ENCODE data around the gene RBM14.
"Not testable (repeated sequence)": the region's sequence is repeated elsewhere in the genome, so short reads cannot be mapped to it uniquely, and the experiment has no call there.

RBM14 gene, protein sequence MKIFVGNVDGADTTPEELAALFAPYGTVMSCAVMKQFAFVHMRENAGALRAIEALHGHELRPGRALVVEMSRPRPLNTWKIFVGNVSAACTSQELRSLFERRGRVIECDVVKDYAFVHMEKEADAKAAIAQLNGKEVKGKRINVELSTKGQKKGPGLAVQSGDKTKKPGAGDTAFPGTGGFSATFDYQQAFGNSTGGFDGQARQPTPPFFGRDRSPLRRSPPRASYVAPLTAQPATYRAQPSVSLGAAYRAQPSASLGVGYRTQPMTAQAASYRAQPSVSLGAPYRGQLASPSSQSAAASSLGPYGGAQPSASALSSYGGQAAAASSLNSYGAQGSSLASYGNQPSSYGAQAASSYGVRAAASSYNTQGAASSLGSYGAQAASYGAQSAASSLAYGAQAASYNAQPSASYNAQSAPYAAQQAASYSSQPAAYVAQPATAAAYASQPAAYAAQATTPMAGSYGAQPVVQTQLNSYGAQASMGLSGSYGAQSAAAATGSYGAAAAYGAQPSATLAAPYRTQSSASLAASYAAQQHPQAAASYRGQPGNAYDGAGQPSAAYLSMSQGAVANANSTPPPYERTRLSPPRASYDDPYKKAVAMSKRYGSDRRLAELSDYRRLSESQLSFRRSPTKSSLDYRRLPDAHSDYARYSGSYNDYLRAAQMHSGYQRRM
- total RNA-seq: 252 to 399 reads per million in 2 donors

DNA sequence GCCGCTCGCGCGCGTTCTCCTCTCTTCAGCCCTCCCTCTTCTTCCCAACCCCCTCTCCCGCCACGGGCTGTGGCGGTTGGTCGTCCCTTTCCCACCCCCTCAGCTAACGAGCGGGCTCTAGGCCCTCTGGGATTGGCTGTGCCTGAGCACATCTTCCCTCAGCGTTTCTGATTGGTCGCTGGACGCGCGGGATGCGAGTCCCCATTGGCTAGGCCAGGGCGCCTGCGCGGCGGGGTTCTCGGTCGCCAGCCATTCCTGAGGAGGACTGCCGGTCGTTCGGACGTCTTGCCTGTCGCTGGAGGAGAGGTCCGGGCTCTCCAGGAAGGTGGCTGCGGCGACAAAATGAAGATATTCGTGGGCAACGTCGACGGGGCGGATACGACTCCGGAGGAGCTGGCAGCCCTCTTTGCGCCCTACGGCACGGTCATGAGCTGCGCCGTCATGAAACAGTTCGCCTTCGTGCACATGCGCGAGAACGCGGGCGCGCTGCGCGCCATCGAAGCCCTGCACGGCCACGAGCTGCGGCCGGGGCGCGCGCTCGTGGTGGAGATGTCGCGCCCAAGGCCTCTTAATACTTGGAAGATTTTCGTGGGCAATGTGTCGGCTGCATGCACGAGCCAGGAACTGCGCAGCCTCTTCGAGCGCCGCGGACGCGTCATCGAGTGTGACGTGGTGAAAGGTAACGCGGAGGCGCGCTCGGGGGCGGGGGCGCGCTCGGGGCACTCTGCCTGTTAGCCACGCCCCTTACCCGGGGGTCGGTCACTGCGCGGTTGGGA, at the start of gene RBM14:
TSS of gene RBM14 (plus strand) at position 252 of the 776 bp plus-strand sequence. CDS start at position 343, 91 bp downstream.
- peak; percentile 96 to 100 (median 98) for DNase-seq

DNA sequence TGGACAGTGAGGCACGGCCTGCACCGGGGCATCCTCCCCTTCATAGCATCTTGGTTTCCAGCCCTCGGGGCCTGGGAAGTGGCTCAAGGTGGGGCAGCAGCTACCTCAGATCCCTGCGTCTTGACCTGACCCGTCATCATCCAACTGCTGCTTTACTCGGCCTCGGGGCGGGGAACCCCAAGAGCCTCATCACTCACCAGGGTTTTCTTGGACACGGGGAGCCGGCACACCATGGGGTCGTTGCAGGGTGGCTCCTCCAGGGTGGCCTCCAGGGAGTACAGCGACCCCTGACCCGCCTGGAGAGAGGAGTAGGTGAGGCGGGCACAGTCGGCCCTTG, 48.7 kb upstream of the RBM14 start:
- no peak for DNase-seq

DNA sequence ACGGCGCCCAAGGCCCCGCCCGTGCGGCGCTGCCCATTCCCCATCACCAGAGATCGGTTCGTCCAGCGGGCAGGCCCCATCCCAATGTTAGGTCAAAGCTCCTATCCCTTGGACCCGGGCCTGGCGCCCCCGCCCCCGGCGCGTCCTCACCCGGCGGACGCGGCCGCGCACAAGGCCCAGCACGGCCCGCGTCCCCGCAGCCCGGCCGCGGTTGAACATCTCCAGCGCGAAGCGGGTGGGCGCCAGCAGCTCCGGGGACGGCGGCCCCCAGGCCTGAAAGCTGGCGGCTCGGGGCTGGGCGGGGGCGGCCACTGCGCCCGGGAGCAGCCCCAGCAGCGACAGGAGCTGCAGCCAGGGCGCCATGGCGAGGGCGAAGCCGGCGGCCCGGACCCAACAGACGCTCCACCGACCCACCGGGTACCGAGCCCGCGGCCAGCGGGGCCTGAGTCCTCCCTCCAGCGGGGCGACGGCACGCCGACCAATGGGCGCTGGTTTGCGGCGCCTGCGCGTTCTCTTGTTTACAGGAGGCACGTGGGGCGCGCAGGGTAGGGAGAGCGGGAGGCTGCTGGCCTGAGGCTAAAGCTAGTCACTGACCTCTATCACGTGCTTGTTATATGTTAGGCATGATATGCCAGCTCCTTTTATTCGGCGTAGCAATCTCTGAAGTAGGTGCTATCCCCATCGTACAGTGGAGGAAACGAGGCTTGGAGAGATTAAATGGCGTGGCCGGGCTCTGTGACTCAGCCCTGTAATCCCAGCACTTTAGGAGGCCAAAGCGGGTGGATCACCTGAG, 48.1 kb upstream of the RBM14 start, which contains the start of gene CTSF:
TSS of gene CTSF (minus strand) at position 483 of the 793 bp plus-strand sequence. CDS start at position 363, 120 bp downstream.
- DNase-seq: peak; percentile 47 to 64 (median 53)

DNA sequence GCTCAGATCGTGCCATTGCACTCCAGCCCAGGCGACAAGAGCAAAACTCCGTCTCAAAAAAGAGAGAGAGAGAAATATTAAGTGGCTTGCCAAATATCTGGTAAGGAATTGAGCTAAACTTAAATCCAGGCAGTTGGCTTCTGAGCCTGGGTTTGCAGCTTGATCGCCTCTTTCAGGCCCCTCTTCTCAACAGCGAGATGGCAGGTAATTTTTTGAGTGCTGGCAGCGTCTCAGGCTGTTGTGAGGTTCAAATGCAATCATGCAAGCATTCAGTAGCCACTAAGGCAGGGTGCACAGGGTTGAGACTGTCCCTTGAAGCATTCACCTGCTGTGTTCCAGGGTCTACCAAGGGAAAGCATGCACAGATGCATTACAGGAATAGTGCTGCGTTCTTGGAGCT, 47.4 kb upstream of the RBM14 start:
- DNase-seq: no peak

DNA sequence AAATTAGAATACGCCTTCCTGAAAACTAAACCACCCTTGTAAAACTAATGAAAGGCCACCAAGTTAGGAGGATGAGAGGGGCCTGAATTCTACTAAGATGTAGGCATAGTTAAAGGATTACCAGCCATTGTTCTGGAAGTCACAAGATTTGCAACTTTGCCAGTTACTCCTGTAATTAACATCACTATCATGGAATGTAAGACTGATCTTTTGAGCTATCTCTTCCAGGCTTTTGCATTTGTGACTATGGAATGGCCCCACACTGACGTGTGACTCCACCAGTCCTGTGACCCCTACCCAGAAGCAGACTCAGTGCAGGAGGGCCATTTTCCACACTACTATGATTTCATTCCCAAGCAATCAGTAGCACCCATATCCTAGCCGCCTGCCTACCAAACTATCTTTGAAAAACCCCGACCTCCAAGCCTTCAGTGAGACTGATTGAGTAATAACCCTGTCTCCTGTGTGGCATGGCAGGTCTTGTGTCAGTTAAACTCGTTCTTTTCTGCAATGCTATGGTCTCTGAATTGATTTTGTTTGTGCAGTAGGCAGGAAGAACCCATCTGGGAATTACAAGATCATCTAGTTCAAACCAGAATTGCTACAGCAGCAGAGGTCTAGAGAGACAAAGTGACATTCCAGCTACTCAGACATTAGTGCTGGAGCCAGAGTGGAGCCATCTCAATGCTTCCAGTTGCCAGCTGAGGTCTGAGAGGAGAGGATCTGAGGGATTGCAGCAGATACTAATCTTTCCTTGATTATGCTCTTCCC, 46.2 kb upstream of the RBM14 start:
- no peak for DNase-seq

DNA sequence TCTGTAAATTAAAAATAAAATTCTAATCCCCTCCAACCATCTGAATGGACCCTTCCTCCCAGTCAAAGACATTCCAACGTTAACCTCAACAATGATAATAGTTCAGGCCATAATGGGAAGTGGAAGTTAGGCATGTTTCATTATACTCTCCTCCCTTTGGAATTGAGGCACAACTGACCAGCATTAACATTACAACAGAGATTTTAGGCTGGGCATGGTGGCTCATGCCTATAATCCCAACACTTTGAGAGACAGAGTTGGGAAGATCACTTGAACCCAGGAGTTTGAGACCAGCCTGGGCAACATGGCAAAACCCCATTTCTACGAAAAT, 45.6 kb upstream of the RBM14 start:
- no peak for DNase-seq

DNA sequence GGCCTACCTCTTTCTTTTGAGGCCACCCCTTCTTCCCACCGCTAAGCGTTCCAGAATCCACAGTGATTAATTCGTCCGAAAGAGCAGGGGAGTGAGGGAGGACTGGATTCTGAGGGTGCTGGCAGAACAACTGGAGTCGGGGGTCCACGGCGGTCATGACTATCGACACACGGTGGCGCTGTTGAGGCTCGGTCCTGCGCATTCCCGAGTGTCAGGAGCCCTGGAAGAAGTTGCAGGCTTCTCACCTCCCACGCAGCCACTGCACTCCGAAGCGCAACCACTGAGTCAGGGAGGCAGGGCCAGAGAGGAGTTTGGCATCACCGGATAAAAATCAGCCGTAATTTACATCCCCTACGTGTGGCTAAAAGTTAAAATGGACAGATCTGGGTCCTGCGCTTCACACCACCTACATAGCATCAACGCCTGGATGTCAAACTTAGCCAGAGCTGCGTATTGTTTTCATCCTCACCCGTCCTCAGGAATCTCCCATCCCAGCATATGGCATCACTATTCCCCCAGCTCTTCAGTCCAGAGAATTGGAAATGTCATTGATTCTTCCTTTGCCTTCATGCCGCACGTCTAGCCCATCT, 37.3 kb upstream of the RBM14 start:
- peak; percentile 56 to 70 (median 59) for DNase-seq

DNA sequence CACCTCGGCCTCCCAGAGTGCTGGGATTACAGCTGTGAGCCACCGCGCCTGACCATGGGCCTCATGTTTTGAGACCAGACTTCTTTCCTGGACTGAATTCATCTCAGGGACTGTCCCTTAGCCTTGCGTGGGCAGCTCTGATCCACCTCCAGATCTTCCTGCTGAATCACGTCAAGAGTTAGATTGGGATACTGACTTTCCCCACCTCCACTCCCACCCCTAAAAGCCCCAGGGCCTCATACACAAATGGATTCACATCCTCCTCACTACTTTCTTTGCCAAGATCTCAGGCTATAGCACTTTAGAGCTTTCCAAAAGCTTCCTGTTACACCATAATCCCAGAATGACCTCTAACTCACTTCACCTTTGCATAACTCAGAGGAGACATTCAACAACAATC, 35.6 kb upstream of the RBM14 start:
- DNase-seq: no peak

DNA sequence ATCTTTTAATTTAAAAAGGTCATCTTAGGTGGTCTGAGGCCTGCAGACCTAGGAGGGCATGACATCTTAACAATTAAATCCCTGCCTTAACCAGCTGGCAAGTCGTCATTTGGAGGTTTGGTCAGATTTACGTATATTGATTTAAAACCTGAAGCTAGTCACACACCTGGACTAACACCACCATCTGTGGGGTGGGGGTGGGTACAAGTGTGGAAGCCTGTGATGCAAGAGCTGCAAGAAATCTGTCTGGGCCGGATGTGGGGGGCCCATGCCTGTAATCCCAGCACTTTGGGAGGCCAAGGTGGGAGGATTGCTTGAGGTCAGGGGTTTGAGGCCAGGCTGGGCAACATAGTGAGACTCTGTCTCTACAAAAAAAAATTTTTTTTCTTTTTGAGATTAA, 35.2 kb upstream of the RBM14 start:
- no peak for DNase-seq

DNA sequence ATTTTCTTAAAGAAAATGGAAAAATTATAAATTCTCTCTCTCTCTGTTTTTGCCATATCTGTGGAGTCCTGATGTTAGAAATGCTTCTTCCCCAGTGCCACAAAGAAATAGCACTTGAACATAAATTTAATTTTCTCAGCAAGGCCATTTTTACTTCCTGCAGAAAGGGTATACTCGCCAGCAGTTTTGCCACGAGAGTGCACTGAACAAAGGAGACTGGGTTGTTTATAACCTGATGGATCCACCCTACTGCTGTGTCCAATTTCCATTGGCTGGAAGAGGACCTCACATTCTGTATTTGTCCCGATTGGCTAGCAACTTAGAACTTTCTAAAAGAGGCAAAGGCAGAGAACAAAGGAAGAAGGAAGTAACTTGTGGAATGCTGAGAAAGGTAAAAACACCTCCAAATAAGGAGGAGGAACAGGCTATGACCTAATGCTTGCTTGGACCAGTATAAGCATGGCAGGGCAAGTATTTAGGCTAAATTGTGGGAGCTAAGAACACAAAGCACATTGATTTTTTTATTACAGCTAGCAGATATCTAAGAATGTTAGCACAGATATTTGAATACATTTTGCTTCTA, 33.8 kb upstream of the RBM14 start:
- not testable (repeated sequence) for DNase-seq

DNA sequence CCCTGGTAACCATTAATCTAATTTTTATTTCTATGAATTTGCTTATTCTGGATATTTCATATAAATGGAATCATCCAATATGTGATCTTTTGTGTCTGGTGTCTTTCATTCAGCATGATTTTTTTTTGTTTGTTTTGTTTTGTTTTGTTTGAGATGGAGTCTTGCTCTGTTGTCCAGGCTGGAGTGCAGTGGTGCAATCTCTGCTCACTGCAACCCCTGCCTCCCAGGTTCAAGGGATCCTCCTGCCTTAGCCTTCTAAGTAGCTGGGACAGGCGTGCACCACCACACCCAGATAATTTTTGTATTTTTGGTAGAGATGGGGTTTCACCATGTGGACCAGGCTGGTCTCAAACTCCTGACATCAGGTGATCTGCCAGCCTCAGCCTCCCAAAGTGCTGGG, 31.0 kb upstream of the RBM14 start:
- DNase-seq: not testable (repeated sequence)

DNA sequence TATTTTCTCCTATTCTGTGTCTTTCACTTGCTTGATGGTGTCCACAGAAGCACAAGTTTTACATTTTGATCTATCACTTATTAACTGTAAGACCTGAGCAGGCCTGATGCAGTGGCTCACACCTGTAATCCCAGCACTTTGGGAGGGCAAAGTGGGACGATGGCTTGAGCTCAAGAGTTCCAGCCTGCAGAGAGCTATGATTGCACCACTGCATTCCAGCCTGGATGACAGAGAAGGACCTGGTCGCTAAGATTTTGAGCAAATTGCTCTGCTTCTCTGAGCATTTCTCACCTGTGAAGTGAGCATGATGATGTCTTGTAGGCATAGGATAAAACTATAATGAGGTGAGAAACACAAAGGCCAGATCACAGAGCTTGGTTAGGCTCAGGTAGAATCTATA, 30.3 kb upstream of the RBM14 start:
- DNase-seq: no peak

DNA sequence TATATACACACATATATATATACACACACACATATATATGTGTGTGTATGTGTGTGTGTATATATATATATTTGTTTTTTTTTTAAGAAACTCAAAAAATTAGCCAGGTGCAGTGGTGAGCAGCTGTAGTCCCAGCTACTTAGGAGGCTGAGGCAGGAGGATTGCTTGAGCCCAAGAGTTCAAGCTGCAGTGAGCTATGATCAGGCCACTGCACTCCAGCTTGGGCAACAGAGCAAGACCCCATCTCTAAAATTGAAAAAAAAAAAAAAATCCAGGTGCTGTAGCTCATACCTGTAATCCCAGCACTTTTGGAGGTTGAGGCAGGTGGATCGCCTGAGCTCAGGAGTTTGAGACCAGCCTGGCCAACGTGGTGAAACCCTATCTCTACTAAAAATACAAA, 27.1 kb upstream of the RBM14 start:
- DNase-seq: not testable (repeated sequence)

DNA sequence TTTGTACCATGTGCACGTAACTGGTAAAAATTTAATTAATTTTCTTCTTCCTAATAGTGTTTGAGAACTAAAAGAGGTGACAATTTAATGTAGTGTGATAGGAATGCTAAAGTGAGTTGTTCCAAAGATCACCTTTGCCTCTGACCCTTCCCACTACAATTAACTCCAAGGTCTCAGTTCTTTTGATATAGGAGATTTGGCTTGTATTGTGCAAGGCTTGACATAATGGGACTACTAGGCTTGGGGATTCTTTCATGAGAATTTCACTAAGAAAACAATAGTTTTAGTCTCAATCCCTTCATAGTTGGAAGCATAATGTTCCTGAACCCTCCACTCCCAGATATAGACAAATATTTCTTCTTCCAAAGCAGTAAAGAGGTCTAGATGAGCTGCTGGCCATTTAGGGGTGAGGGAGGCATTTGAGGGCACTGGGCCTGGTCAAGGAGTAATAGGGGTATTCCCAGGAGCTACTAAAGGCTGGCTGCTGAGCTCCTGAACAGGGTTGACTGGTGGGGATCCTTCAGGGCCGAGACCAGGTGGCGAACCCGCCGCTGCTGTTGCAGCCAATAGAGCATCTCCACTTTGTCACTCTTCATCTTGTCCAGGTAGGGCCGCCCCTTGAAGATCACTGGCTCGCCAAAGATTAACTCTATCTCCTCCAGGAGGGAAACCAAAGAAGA, 26.3 kb upstream of the RBM14 start:
- DNase-seq: no peak

DNA sequence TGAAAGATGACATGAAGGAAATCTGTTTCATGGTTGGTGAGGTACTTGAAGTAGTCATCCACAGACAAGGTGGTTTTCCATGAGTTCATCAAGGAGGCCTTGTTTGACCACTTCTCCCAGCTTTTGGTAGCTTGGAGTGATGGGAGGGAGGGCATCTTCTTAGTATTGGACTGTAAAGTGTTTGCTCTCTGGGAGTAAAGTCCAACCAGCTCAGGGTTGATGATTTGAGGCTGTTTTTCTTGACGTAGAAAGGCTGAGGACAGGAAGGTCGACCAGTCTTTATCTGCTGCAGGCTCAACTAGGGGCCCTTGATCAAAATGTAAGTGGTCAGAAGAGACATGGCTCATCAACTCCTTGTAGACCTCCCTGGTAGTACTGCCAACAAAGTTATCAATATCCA, 25.3 kb upstream of the RBM14 start:
- no peak for DNase-seq

DNA sequence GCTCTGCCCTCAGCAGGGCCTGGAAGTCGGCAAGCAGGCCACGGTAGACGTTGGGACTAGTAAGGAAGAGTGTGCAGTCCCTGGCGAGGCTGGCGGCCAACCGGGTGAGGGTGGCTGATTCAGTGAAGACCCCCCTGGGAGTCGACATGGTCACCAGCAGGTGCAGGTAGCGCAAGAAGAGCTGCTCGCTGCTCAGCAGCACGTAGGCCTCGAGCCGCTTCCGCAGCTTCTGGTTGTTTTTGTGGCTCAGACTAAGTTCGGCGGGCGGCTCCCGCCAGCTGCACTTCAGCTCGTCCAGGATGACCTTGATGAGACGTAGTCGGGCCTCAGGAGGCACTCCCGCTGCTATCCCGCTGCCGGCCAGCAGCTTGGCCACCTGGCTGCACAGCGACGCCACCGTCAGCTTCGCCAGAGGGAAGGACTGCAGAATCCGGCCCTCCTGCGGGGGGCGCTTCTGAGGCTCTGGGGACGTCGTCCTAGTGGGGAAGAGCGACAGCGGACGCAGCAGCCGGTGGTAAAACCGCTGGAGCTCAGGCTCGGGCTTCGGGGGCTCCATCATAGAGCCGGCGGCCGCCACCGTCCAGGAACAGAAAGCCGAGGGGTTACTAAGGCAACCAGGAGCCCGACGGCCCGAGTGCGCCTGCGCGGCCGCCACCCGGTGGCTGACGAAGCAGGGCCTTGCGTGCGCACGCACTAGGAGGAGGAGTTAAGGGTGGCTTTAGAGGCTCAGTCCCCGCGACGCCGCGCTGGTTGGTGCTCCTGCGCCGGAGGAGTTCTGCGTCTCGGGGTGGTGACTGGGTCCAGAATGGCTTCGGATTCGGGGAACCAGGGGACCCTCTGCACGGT, 23.8 kb upstream of the RBM14 start, which contains the start of the genes CCDC87 and CCS:
TSS of gene CCDC87 (minus strand) at position 607 of the 846 bp plus-strand sequence. CDS start at position 559, 48 bp downstream.
TSS of gene CCS (plus strand) at position 729 of the 846 bp plus-strand sequence. CDS start at position 806, 77 bp downstream.
- peak; percentile 95 to 99 (median 98) for DNase-seq

DNA sequence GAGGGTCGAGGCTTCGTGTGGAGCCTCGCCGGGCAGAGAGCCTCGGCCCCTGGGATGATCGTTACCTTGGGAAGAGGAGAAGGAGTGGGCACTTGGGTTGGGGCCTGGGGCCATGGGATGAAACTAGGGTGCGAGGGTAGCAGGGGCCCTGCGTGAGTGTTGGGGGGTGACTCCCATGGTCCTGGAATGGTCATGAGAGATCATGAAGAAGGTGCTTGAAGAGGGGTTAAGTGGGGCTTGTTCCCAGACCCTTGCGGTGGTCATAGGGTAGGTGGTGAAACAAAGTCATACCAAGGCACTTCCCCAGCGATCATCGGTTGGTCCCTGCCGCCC, 23.2 kb upstream of the RBM14 start:
- no peak for DNase-seq

DNA sequence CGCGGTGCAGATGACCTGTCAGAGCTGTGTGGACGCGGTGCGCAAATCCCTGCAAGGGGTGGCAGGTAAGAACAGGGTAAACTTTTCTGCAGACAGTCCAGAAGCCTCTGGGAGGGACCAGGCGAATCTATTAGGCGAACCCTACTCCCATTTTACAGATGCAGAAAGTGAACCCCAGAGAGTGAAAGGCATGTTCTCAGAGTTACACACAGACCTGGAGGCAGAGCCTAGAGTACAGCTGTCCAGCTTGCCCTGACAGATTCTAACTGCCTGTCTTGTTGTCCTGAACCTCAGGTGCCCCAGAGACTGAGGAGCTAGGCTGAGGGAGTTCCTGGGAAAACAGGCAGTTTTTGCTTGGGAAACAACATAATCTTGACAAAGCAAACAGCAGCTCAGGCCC, 22.8 kb upstream of the RBM14 start:
- no peak for DNase-seq

DNA sequence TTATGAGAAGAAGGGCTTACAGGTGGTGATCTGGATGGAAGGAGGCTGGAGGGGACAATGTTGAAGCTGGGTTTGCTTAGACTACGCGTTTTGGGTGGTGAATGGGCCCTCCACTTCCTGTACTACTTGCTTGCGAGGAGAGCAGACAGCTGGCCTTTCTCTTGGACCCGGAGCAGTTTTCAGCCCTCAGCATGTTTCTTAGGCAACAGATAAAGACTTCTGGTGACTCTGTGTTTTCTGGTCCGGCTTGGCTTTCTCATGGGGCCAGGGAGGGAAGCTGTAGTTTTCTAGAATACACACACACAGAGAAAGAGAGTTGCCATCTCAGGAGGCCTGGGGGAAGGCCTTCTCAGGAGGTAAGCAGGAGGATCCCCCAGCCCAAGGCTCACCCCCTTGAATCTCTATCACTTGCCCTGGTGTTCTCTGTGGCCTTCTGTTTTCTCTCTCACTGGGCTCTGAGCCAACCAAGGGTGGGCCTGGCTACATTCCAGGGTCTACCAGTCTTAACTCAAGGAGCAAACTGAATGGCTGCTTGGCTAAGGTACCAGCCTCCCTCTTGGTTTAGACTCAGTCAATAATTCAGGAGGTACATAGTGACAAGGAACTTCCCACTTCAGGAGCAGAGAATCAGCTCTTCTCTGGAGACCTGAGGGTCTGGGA, 21.1 kb upstream of the RBM14 start:
- peak in 1 of 5 experiments; percentile 67 for DNase-seq

Measured in T-helper 2 cell (primary cell).